IgD-negative memory B cell (primary cell): ENCODE measurements around the gene TMEM131. TPM values are rescaled to one million over a fixed set of nuclear protein-coding genes. Genes with fewer than 3 reads are reported as not detected.
A peak's percentile ranks its signal among the peaks of the same experiment; 100 is the strongest.
"Not testable (repeated sequence)": the region's sequence is repeated elsewhere in the genome, so short reads cannot be mapped to it uniquely, and the experiment has no call there.

Source experiments
- H3K27ac Mint-ChIP-seq, 3 donors: one replicate each; pipeline ENCODE4 v1.8.0; 2020 to 2022; ENCODE audit warnings: mild to moderate bottlenecking in 3 of 3, mixed read lengths in 3 of 3, moderate library complexity in 1 of 3
- H3K27me3 Mint-ChIP-seq: one replicate; pipeline ENCODE4 v1.8.0; 2021; ENCODE audit warnings: mixed read lengths
- H3K36me3 Mint-ChIP-seq: one replicate; pipeline ENCODE4 v1.8.0; 2020; ENCODE audit warnings: mild to moderate bottlenecking, mixed read lengths
- H3K4me1 Mint-ChIP-seq, 3 donors: one replicate each; pipeline ENCODE4 v1.8.0; 2020 to 2022; ENCODE audit warnings: mixed read lengths in 3 of 3, mild to moderate bottlenecking in 1 of 3
- H3K4me3 Mint-ChIP-seq, 4 donors: one replicate each; pipeline ENCODE4 v1.8.0; 2020 to 2022; ENCODE audit warnings: mild to moderate bottlenecking in 4 of 4, mixed read lengths in 4 of 4, moderate library complexity in 3 of 4
- H3K9me3 Mint-ChIP-seq, 3 donors: one replicate each; pipeline ENCODE4 v1.8.0; 2020 to 2021; ENCODE audit warnings: mixed read lengths in 3 of 3, mild to moderate bottlenecking in 1 of 3
- polyA plus RNA-seq: library from polyadenylated mRNA; unstranded; fragments of 300-500 nt; fragmentation: Illumina TruSeq; gene quantifications from one replicate; pipeline ENCODE4 v1.2.3, GENCODE V29; 2021

TMEM131 gene
- polyA plus RNA-seq, 1 donor from 2014 or later = 24.9 TPM

DNA sequence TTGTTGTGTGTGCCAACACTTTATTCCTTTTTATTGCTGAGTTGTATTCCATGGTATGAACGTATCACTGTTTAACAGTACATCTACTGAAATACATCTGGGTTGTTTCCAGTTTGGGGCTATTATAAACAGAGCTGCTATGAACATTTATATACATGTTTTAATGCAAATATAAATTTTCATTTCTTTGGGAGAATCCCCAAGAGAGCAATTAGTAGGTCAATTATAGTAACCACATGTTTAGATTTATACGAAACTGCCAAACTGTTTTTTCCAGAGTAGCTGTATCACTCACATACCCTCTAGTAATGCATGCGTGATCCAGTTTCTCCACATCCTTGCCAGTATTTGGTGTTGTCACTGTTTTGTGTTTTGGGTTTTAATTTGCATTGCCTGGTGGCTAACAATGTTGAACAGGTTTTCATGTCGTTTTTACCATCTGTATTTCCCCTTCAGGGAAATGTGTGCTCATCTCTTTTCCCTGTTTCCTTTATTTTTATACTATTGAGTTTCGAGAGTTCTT lies 81.0 kb downstream of the TMEM131 start:
- Mint-ChIP-seq H3K4me3 (peak overlapping the region in 1 of 4 donors; percentile 83), H3K4me1 (peaks cover 62 to 64% (median 63%) of the 10 kb centered on the region in 3 donors), H3K36me3 (peaks cover 6% of the 10 kb centered on the region), H3K27ac (peak overlapping the region in 2 of 3 donors; percentile 73 to 86), H3K9me3 (no peaks in the 10 kb centered on the region), H3K27me3 (peaks cover 1% of the 10 kb centered on the region)

DNA sequence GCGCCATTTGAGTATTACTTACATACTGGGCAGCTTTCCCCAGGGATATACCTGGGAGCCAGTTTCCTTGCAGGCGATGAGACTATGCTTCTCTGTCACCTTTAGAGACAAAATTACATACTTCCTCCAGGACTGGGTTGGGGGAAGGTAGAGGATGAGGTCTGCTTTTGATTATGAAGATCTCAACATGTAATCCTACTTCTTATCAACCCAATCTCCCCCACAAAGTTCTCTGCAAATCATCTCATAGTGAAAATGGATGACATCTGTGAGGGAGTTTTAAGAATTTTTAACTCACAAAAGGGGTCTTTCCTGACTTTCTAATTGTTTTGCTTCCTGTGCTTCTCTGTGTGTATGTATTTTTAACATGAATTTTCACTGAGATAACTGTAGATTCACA lies 81.9 kb downstream of the TMEM131 start:
- Mint-ChIP-seq H3K4me1 (peaks cover 66 to 73% (median 69%) of the 10 kb centered on the region in 3 donors), H3K36me3 (peaks cover 6% of the 10 kb centered on the region), H3K27me3 (peaks cover 1% of the 10 kb centered on the region), H3K27ac (peak overlapping the region in 1 of 3 donors; percentile 86), H3K9me3 (no peaks in the 10 kb centered on the region), H3K4me3 (peak overlapping the region in 2 of 4 donors; percentile 57 to 58)

- Mint-ChIP-seq H3K9me3 (no peaks in the 10 kb centered on the region), H3K27ac (peak overlapping the region in 2 of 3 donors; percentile 11 to 61), H3K4me3 (peak overlapping the region in 3 of 4 donors; percentile 6 to 35 (median 18)), H3K27me3 (peaks cover 1% of the 10 kb centered on the region), H3K36me3 (peaks cover 4% of the 10 kb centered on the region), H3K4me1 (peaks cover 71 to 75% (median 74%) of the 10 kb centered on the region in 3 donors)
Observed at GRCh38 chr2:97911922-97912575, 83.7 kb downstream of the TMEM131 start.

GRCh38 chr2:97911206-97911921 lies 84.4 kb downstream of the TMEM131 start:
- peak overlapping the region; percentile 11 to 61 (median 41) for H3K27ac Mint-ChIP-seq
- H3K4me1 Mint-ChIP-seq = peaks cover 69 to 79% (median 73%) of the 10 kb centered on the region in 3 donors
- peaks cover 4% of the 10 kb centered on the region for H3K36me3 Mint-ChIP-seq
- peaks cover 1% of the 10 kb centered on the region for H3K27me3 Mint-ChIP-seq
- H3K4me3 Mint-ChIP-seq = peak overlapping the region in 2 of 4 donors; percentile 18 to 35
- no peaks in the 10 kb centered on the region for H3K9me3 Mint-ChIP-seq

- Mint-ChIP-seq H3K27ac (no peak overlapping the region), H3K4me1 (peaks cover 66 to 77% (median 70%) of the 10 kb centered on the region in 3 donors), H3K4me3 (peak overlapping the region in 1 of 4 donors; percentile 70), H3K36me3 (peaks cover 4% of the 10 kb centered on the region), H3K27me3 (peaks cover 1% of the 10 kb centered on the region), H3K9me3 (no peaks in the 10 kb centered on the region)
Observed at GRCh38 chr2:97910403-97911205, 85.1 kb downstream of the TMEM131 start.

DNA sequence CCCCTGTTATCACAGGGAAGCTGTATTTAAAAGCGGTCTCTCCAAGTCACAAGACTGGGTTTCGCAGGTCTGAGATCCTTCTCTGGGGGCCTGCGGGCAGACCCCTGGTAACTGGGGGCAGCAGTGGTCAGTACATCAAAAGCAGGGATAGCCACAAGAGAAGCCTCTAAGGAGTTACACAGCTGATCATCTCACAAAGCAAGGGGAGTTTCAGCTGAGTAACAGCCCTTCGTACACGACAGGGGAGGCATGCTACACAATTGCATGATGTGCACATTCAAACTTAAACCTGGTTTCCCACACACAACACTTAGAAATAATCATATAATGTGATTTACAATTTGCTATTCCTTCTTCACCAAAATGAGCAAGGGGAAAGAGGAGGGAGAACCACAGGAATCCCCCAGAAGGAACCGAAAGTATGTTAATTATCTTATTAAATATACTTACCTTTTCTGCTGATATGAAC lies 87.5 kb downstream of the TMEM131 start:
- H3K27me3 Mint-ChIP-seq = peaks cover 1% of the 10 kb centered on the region
- peaks cover 48 to 60% (median 52%) of the 10 kb centered on the region in 3 donors for H3K4me1 Mint-ChIP-seq
- no peaks in the 10 kb centered on the region for H3K9me3 Mint-ChIP-seq
- peak overlapping the region in 2 of 3 donors; percentile 49 to 72 for H3K27ac Mint-ChIP-seq
- peak overlapping the region in 3 of 4 donors; percentile 57 to 76 (median 67) for H3K4me3 Mint-ChIP-seq
- peaks cover 2% of the 10 kb centered on the region for H3K36me3 Mint-ChIP-seq

DNA sequence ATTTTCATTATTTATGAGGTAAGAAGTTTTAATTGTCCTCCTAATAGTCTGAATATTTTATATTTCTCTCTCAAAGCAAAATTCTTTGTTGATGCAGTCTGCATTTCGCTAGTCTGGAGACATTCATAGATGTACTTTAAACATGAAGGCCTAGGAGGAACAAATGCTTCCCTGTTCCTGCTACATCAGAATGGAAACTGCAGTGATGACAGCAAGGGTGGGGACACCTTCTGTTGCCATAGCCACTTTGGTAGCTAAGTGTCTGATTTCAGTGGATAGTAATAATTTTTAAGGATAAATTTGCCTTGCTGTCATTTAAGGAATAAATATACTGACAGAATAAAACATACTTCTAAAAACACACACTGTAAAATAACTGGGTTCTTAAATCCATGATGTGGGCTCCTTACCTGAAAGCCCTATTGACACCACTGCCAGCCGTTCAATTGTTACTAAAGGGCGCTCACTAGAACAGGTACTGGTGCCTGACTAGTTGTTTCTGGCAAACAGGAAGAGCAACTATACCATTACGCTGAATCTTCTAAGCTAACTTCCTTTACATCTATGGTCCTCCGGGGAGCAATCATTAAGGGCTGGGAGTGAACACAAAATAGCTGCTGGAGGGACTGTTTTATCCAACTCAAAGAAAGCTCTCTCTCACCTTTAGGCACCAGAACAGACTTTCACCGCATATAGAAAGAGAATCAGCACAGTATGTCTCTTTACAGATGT lies 88.2 kb downstream of the TMEM131 start:
- Mint-ChIP-seq H3K27ac (peak overlapping the region; percentile 23 to 72 (median 68)), H3K27me3 (peaks cover 1% of the 10 kb centered on the region), H3K4me1 (peaks cover 44 to 61% (median 50%) of the 10 kb centered on the region in 3 donors), H3K36me3 (peaks cover 2% of the 10 kb centered on the region), H3K9me3 (no peaks in the 10 kb centered on the region), H3K4me3 (peak overlapping the region; percentile 7 to 76 (median 62))

DNA sequence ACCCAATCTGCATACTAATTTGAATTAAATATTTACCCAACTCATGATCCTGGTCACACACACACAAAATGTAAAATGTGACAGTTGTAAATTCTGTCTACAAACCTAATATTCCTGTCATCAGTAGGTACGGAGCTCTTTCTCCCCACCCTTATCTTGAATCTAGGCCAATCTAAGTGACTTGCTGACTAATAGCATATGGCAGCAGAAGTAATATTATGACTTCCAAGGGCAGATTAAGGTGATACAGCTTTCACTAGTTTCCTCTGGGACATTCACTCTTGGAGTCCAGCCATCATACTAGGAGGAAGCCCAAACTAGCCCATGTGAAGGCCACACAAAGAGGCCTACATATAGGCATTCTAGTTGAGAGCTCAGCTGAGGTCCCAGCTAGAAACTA lies 89.4 kb downstream of the TMEM131 start:
- Mint-ChIP-seq H3K36me3 (peaks cover 9% of the 10 kb centered on the region), H3K4me3 (no peak overlapping the region), H3K9me3 (no peaks in the 10 kb centered on the region), H3K4me1 (peaks cover 32 to 58% (median 41%) of the 10 kb centered on the region in 3 donors), H3K27ac (no peak overlapping the region), H3K27me3 (peaks cover 1% of the 10 kb centered on the region)

- H3K9me3 Mint-ChIP-seq = no peaks in the 10 kb centered on the region
- no peaks in the 10 kb centered on the region for H3K27me3 Mint-ChIP-seq
- H3K27ac Mint-ChIP-seq = peak overlapping the region in 1 of 3 donors; percentile 3
- H3K36me3 Mint-ChIP-seq = peaks cover 9% of the 10 kb centered on the region
- H3K4me1 Mint-ChIP-seq = peaks cover 25 to 59% (median 37%) of the 10 kb centered on the region in 3 donors
- no peak overlapping the region for H3K4me3 Mint-ChIP-seq
Observed at GRCh38 chr2:97905294-97905693, 90.5 kb downstream of the TMEM131 start.

- H3K4me1 Mint-ChIP-seq = peaks cover 4 to 40% (median 11%) of the 10 kb centered on the region in 3 donors
- peaks cover 9% of the 10 kb centered on the region for H3K36me3 Mint-ChIP-seq
- no peak overlapping the region for H3K4me3 Mint-ChIP-seq
- H3K27ac Mint-ChIP-seq = no peak overlapping the region
- H3K9me3 Mint-ChIP-seq = no peaks in the 10 kb centered on the region
- no peaks in the 10 kb centered on the region for H3K27me3 Mint-ChIP-seq
Observed at GRCh38 chr2:97901862-97902261, 93.9 kb downstream of the TMEM131 start.

- Mint-ChIP-seq H3K36me3 (peaks cover 9% of the 10 kb centered on the region), H3K9me3 (no peaks in the 10 kb centered on the region), H3K4me1 (peaks cover 4 to 31% (median 11%) of the 10 kb centered on the region in 3 donors), H3K27me3 (no peaks in the 10 kb centered on the region), H3K27ac (no peak overlapping the region), H3K4me3 (no peak overlapping the region)
Observed at GRCh38 chr2:97900806-97901205, 94.9 kb downstream of the TMEM131 start.

DNA sequence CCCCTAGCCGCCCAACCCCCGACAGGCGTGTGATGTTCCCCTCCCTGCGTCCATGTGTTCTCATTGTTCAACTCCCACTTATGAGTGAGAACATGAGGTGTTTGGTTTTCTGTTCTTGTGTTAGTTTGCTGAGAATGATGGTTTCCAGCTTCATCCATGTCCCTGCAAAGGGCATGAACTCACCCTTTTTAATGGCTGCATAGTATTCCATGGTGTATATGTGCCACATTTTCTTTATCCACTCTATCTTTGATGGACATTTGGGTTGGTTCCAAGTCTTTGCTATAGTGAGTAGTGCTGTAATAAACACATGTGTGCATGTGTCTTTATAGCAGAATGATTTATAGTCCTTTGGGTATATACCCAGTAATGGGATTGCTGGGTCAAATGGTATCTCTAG lies 102.7 kb downstream of the TMEM131 start:
- Mint-ChIP-seq H3K27ac (peak overlapping the region in 1 of 3 donors; percentile 54), H3K4me3 (peak overlapping the region in 1 of 4 donors; percentile 34), H3K4me1 (peaks cover 3 to 14% (median 5%) of the 10 kb centered on the region in 3 donors)
- H3K9me3 Mint-ChIP-seq, H3K36me3 Mint-ChIP-seq, H3K27me3 Mint-ChIP-seq: not testable (repeated sequence)

DNA sequence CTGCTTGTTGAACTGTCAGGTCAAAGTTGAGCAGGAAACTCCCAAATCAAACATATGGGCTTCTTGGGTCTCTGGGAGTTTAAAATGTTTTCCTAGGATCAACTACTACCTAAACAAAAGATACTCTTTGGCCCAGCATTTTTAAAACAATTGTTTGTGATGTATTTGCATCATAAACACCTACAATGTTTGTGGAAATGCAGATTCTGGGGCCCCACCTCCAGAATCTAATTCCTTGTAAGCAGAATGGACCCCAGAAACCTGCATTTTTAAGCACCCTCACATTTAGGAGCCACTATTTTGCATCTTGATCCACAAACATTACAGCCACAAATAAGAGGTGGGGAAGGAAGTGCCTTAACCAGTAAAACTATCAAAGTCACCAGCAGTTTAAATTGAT lies 104.1 kb downstream of the TMEM131 start:
- Mint-ChIP-seq H3K36me3 (peaks cover 20% of the 10 kb centered on the region), H3K4me1 (peaks cover 3 to 14% (median 5%) of the 10 kb centered on the region in 3 donors), H3K27me3 (no peaks in the 10 kb centered on the region), H3K9me3 (peaks cover 0 to 2% (median 1%) of the 10 kb centered on the region in 3 donors), H3K27ac (no peak overlapping the region), H3K4me3 (no peak overlapping the region)

- Mint-ChIP-seq H3K27ac (no peak overlapping the region), H3K4me3 (no peak overlapping the region), H3K36me3 (peaks cover 31% of the 10 kb centered on the region), H3K4me1 (peaks cover 5 to 23% (median 10%) of the 10 kb centered on the region in 3 donors), H3K27me3 (no peaks in the 10 kb centered on the region), H3K9me3 (peaks cover 6 to 10% (median 7%) of the 10 kb centered on the region in 3 donors)
Observed at GRCh38 chr2:97889156-97889555, 106.6 kb downstream of the TMEM131 start.
